Glomerular visceral epithelial cell (primary cell): ENCODE measurements around the gene PIBF1.
"Not testable (repeated sequence)": the region's sequence is repeated elsewhere in the genome, so short reads cannot be mapped to it uniquely, and the experiment has no call there.

Source experiments
- DNase-seq: peaks from one replicate; pipeline ENCODE4 v3.0.0-alpha.2; 2016; ENCODE audit errors: extremely low spot score

Gene PIBF1

DNA sequence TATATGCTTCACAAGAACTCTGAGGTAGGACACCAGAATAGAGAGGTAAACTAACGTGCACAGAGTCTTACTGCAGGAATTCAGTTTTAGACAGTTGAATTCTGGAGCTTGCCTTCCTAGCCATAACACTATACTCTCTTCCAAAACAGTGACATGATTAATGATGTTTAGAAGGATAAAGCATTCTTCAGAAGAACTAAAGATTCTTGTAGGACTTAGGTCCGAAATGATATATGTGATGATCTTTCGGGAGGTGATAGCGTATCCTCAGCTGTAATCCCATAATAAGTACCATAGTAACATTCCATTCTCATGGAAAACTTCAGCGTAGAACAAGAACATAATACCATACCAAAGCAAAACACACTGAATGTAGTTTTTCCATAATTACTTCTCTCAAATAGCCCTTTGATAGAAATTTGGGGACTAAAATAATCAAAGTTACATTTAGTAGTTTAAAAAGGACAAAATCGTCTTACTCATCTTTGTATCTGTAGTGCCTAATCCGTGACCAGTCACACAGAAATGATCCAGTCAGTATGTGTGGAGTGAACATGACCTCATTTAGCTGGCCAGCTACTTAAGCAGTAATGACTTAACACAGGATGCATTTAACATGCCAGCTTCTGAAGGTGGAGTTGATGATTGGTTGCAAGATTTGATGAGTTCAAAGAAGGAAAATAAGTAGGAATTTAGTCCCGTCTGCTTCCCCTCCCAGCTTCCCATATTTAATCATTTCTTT is 38.4 kb downstream of the PIBF1 start:
- DNase-seq, result peak; percentile 48

DNA sequence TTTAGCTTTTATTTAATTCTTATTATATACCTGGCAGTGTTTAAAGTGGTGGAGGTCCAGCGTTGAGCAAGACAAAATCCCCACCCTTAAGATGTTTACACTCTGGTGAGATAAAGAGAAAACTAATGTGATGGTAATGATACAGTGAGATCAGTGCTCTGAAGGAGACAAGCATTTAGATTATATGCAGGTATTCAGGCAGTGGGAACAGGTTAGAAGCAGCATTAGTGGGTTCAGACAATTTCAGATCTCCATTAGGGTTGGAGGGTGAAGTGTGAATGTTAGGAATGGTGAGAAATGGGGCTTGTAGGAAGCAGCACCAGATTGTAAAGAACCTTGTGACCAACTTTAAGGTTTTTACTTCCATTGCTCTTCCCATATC is 39.0 kb downstream of the PIBF1 start:
- no peak for DNase-seq

DNA sequence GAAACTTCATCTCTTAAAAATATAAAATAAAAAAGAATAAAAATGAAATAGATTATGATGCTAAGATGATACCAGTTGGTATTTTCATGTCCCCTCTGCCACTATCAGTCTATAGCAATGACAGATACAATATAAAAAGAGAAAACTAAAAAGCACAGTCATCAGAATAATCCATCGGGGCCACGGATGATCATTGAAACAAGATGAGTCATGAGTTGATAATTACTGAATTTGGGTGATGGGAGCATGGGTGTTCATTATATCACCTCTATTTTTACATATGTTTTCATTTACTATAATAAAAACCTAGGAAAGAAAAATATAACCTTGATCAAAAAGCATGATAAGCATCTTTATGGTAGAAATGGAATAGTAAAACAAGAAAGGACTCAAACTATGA is 41.1 kb downstream of the PIBF1 start:
- no peak for DNase-seq

DNA sequence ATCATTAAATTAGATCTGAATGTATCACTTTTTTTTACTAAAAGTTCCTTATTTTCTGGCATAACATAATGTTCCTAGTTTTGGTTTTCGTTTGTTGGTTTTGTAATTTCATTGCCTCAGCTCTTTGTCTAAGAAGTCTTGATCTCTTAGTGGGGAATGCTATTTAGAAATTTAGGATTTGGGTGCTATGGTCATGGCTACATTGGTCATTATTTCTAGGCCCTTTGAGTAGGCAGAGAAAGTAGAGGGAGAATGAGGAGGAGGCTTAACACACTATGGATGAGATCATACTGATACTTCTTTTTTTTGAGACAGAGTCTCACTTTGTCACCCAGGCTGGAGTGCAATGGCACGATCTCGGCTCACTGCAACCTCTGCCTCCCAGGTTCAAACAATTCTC is 41.8 kb downstream of the PIBF1 start:
- no peak for DNase-seq

DNA sequence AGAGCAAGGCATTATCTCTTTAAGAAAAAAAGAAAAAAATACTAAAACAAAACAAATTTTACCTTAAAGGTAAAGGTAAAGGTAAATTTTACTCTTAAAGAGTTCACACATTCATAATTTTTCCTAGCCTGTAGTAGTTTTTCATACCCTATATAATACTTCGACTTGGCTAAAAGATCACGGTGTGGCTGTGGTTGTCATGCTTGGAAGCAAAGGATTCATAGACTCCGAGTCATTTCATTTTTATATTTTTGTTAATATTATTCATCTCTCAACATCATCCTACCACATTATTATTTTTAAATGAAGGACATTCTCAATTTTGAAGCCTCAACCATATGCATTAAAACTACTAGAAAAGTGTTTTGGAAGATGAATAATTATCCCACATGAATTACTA is 52.7 kb downstream of the PIBF1 start:
- peak; percentile 2 for DNase-seq

DNA sequence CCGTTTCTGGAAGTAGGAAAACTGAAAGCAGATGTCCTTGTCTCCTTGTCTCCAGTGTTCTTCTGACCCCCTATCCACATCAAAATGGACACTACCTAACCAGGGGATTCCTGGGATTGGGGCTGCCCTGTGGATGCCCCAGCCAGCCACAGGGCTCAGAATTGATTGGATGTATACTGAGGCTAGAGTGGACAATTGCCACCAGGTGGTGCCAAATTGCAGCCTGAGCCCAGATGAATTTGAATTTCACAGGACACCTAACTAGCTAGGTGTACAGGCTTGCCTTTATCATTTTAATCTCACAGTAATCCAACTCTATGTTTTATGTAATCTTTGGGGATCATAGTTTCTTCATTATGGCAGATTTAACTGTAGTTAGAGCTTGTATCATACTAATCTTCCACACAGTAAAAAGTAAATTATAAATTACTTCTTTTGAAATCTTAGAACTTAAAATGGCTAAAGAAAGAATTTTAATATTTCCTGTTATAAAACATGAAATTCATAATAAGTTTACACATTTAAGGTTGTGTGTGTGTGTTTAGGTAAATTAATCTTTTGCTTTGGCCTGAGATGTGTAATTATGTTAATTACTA is 58.0 kb downstream of the PIBF1 start:
- peak; percentile 56 for DNase-seq

DNA sequence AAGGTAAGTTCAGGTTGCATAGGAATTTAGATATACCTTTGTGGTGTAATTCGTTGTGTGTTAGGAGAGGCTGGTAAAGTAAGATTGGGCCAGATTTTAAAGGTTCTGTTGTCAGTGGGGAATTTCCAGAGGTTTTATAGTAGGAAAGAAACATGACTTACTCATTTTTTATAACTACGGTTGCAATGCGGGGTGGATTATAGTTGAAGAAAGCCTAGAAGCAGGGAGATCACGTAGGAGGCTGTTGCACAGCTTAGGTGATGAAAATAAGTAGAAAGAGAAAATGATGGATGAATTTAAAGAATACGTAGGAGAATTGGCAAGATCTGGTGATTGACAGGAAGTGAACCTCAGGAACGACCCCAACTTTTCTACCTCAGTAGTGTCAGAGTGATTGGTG is 61.1 kb downstream of the PIBF1 start:
- no peak for DNase-seq

DNA sequence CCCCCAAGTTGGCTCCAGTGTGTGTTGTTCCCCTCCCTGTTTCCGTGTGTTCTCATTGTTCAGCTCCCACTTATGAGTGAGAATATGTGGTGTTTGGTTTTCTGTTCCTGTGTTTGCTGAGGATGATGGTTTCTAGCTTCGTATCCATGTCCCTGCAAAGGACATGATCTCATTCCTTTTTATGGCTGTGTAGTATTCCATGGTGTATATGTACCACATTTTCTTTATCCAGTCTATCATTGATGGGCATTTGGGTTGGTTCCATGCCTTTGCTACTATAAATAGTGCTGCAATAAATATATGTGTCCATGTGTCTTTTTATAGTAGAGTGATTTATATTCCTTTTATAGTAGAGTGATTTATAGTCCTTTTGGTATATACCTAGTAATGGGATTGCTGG is 63.2 kb downstream of the PIBF1 start:
- DNase-seq, result not testable (repeated sequence)

DNA sequence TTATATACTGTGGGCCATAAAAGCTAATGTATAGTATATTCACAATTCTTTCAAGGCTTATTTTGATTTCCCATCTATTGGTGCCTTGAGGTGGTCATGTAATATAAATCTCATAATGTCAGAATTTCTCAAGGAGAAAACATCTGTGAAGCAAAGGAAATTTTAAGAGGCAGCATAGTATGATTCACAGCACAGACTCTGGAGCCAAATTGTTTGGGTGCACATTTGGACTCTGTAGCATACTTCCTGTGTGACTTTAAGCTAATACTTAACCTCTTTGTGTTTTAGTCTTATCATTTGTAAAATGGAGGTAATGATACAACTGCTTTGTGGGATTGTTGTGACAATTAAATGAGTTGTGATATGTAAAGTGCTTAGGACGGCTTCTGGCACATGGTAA is 67.6 kb downstream of the PIBF1 start:
- no peak for DNase-seq

DNA sequence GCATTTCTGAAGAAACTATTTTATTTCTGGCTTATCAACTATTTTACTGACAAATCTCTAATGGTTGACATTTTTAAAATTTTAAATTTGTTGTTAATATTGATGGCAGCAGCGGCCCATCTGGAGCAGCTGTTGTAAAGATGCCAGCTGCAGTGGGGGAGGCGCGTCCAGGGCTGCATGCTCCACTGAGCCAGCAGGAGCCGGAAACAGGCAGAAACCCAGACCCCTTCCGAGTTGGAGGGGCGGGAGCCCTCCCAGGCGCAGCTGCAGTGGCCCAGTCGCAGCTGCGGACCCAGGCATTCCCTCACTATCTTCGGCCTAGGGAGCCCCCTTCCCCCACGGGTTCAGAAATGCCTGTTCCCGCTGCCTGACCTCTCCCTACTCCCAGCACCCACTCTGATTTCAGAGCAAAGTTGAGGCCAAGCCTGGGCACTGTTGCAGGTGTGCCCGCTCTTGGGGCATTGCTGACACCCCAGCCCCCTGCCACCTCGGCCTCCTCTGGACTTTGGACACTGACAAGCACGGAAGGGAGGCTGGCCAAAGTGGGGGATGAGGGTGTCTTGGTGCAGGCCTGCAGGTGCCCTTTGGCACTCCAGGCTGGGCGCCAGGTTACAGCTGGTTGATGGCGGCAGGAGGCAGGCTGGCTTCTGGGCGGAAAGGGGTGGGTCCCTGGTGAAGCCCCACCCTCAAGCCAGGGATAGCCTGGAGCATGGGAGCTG is 69.2 kb downstream of the PIBF1 start:
- no peak for DNase-seq

DNA sequence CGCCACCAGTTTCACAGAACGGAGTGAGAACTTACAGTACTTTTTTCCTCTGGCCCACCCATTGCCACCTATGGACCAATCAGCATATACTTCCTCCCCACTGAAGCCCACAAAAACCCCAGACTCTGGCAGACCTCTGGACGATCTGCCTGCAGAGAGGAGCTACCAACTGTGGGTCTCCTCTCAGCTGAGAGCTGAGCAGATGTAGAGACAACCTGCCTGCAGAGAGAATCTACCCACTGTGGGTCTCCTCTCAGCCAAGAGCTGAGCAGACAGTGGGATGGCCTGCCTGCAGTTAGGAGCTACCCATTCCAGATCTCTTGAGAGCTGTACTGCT is 69.7 kb downstream of the PIBF1 start:
- DNase-seq, result no peak

DNA sequence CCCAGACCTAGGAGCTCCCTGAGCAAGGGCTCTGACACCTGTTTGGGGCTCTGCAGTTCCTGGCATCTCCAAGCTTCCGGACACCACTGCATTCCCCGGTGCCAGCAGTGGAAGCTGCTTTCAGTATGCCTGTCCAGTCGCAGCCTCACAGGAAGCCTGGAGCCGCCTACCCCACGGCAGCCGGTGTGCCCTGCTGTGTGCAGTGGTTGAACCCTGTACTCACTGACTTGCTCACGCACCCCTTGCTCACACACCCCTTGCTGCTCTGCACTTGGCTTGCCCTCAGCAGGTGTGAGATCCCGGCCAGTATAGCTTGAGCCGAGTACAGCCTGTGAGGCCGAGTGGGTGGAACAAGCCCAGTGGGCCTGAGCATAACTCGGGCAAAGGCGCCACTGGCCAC is 70.3 kb downstream of the PIBF1 start:
- DNase-seq, result no peak

DNA sequence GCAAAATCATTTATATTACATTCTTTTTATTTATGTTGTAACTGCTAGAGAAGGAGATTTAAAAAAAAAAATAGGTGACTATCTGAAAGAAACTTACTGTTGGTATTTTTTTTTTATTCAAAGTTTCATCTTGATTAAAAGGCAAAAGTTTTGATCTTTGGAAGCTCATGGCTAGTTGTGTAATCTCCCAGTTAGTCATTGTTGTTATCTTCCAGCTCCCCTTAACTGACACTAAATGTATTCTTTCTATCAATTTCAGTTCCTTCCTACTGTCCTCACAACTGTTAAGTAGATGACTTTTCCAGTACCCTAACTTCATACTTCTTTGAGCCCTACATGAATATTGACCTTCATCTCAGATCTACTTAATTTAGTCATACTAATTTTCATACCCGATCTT is 71.1 kb downstream of the PIBF1 start:
- no peak for DNase-seq

DNA sequence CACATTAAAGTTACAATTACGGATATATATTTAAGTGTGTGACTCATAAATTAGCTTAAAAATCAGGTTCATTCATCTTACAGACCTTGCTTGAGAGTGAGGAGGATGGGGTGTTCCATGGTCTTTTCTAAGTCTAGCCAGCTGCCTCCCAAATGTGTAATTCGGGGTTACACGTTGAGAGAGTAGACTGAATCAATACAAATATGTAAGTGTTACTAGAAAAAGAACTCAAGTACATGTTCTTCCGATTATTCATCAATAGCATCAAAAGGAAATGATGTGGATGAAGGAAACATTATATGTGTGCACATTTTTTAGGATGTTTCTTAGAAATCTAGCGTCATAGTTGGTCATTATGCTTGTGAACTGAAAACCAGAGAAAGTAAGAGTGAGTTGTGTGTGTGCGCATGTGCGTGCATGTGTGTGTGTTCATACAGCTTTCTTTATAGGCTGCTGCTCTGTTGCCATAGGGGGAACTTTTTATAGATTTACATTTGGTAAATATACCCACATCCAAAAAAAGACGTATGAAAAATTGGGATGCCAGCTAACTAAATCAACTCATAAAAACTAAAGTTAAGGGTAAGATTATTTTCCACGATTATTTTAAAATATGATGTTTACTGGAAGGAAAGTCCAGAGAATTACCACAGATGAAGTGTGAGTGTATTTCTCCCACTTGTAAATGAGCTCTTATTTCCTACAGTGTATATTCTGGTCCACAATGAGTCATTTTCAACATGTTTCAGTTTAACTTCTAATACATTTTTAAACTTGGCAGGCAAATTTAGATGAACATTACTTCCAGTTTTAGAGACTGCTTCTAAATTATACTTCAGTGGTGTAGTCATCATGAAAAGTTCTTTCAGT is 82.4 kb downstream of the PIBF1 start:
- DNase-seq, result no peak

DNA sequence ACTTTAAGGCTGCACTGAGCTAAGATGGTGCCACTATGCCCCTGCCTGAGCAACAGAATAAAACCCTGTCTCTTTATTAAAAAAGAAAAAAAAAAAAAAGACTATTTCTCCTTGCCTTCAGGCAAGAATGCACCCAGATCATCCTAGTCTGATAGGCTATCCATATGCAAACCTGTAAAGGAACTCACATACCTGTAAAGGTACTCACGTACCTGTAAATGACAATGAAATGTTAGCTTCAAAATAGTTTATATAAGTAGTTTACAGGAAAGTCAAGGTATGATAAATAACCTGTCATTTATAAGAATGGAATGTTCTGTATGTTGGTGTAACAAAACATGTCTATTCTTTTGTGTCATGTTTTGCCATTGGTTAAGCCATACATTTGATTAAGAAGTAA is 86.3 kb downstream of the PIBF1 start:
- DNase-seq, result no peak

DNA sequence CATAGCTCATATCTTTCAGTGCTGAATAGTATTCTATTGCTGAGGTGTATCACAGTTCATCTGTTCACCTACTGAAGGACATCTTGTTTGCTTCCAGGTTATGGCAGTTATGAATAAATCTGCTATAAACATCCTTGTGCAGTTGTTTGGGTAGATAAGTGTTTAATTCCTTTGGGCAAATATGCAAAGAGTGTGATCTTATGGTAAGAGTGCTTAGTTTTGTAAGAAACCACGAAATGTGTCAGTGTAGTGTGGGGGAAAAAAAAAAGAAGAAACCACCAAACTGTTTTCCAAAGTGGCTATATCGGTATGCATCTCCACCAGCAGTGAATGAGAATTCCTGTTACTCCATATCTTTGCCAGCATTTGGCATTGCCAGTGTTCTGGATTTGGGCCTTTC is 93.3 kb downstream of the PIBF1 start:
- no peak for DNase-seq

DNA sequence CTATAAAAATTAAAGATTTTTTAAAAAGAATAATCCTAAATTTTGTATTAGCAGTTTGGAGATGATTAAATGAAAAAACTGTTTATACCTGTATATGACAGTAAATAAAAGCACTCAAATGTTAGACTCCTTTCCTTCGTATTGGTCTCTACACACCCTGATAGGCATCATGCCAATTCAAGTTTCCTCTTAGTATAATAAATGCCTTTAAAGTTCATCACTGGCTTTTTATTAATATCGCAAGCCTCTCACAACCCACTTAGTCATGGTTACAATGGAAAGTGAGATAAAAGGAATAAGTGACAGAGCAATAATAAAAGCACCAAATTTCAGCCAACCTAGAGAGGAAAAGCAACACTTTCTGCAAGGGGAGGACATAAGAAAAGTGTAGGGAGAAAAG is 102.2 kb downstream of the PIBF1 start:
- no peak for DNase-seq

DNA sequence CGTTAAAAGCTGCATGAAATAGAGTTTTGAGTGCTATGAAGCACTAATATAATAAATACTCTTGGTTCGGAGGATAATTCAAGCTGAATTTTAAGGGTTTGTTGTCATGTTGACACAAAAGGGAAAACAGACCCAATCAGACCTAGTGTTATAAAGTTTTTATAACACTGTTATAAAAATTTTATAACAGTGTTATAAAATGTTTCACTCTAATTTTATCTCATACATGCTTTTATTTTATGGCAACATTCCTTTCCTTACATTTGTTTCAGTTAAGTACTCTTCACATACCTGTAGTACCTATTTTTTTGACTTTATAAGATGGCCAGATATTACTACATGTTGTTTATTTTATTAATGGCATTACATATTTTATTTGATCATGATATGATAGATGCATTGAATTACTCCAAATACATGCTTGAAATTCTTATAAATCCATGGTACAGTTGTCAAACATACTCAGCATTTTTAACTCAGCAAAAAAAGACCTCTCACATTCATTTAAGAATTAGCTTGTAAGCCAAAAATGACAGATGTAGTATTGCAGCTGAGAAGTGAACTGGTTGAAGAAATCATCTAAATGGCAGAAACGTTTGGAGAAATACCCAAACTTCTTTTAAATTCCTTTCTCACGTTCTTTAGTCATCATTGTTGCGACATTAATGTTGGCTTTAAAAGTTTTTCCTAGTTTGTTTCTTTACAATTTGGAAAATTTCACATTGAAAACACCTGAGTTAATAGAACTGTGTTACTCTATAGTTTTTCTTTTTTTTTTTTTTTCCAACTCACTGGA is 104.5 kb downstream of the PIBF1 start:
- no peak for DNase-seq

DNA sequence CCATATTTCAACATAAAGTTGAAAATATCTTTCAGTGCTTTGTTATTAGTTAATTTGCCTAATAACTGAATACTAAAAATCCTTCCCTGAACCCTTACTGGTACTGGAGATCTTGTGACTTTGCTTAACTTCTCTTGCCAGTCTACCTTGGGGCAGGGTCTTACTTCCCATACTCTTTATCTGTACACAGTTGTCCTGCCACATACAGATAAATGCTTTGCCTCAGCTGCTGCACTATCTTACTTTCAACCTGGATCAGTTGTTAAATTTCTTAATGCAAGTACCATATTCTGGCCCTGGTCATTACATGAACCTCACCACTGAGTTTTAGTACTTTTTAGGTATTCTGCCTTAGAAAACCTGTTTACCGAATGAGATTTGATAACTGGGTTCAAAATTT is 107.6 kb downstream of the PIBF1 start:
- DNase-seq, result no peak

DNA sequence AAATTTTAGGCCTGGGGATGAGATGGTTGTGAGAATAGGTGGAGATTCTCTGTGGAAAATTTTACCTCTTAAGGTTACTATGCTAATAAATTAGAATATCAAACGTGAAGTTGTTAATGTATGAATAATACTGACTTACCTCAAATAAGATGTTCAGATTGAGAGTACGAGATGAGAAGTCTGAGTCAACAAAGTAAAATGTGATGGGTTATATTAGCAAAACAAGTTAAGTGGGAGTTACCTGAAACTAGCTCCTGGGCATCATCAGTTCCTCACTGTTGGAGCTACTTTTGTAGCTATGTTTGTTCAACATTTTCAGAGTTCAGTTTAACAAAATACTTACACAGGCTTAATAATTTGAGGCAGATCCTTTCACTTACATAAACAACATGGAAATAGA is 108.6 kb downstream of the PIBF1 start:
- no peak for DNase-seq

DNA sequence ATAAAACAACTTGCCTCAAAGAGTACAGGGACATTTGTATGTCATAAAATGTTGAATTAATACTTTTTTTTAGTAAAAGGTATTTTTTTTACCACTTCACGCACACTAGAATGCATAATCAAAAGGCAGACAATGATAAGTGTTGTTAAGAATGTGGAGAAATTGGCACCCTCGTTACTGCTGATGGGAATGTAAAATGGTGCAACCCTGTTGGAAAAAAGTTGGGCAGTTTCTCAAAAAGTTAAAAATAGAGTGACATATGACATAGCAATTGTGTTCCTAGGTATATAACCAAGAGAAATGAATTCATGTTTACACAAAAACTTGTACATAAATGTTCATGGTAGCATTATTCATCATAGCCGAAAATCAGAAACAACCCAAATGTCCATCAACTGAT is 109.5 kb downstream of the PIBF1 start:
- DNase-seq, result no peak

DNA sequence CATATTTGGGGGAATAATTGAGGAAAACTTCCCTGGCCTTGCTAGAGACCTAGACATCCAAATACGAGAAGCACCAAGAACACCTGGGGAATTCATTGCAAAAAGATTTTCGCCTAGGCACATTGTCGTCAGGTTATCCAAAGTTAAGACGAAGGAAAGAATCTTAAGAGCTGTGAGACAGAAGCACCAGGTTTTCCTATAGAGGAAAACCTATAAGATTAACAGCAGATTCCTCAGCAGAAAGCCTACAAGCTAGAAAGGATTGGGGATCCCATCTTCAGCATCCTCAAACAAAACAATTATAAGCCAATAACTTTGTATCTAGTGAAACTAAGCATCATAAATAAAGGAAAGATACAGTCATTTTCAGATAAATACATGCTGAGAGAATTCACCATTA is 114.9 kb downstream of the PIBF1 start:
- DNase-seq, result no peak
